H1 (cell line): ENCODE measurements around the gene MYO9B. TPM values are rescaled to one million over a fixed set of nuclear protein-coding genes. Genes with fewer than 3 reads are reported as not detected.

Experiments
- CTCF ChIA-PET: fragments of 300-600 bp; sonication (Branson Sonifier 250); formaldehyde crosslinking; loops from one replicate; lab custom pipeline; 2021; ENCODE audit not compliant: partially characterized antibody; lab: Charles Lee
- POLR2A ChIA-PET: fragments of 300-600 bp; sonication (Branson Sonifier 250); formaldehyde crosslinking; loops from one replicate; lab custom pipeline; 2021; ENCODE audit warnings: inconsistent platforms; ENCODE audit not compliant: partially characterized antibody; lab: Charles Lee
- DNase-seq, 2 experiments: peaks; one replicate each; pipeline versions ENCODE4 v3.0.0 to v3.0.0-alpha.2; 2010 to 2022; ENCODE audit warnings: low spot score in 2 of 2, low read depth in 1 of 2, mixed read lengths in 1 of 2
- FAIRE-seq: peaks from 2 replicates; lab custom pipeline; 2011; peaks lifted over from hg19 to GRCh38; lab: Jason Lieb, UNC
- H2AFZ ChIP-seq: 2 replicates; pipeline ENCODE4 v1.8.1; 2012; ENCODE audit warnings: low read length, inconsistent platforms
- H2AK5ac ChIP-seq: 2 replicates; pipeline ENCODE4 v1.6.1; 2013; ENCODE audit warnings: low read depth, low read length
- H2BK120ac ChIP-seq: replicated peaks from 2 replicates; pipeline ENCODE3; 2013; ENCODE audit warnings: low read depth, low read length, inconsistent platforms
- H2BK12ac ChIP-seq: 2 replicates; pipeline ENCODE4 v1.6.1; 2013; ENCODE audit warnings: low read depth, low read length
- H2BK15ac ChIP-seq: 2 replicates; pipeline ENCODE4 v1.6.1; 2013; ENCODE audit warnings: low read length
- H2BK20ac ChIP-seq: 2 replicates; pipeline ENCODE4 v1.6.1; 2013; ENCODE audit warnings: low read length
- H2BK5ac ChIP-seq: 2 replicates; pipeline ENCODE4 v1.6.1; 2013; ENCODE audit warnings: low read depth, low read length
- H3K14ac ChIP-seq: 2 replicates; pipeline ENCODE4 v1.6.1; 2013; ENCODE audit warnings: inconsistent platforms; ENCODE audit not compliant: insufficient read length
- H3K18ac ChIP-seq: 2 replicates; pipeline ENCODE4 v1.6.1; 2013; ENCODE audit warnings: low read length; ENCODE audit errors: extremely low read depth
- H3K23ac ChIP-seq: 2 replicates; pipeline ENCODE4 v1.6.1; 2013; ENCODE audit warnings: inconsistent platforms; ENCODE audit not compliant: insufficient read length
- H3K23me2 ChIP-seq: 2 replicates; pipeline ENCODE4 v1.6.1; 2013; ENCODE audit warnings: low read depth, low read length
- H3K27ac ChIP-seq: 2 replicates; pipeline ENCODE4 v1.6.1; 2011; ENCODE audit warnings: low read depth, low read length, inconsistent platforms
- H3K27me3 ChIP-seq, 4 experiments: replicated peaks in 1 of 4; 1 replicate in 1 of 4; 2 replicates in 3 of 4; pipeline versions ENCODE4 v1.6.1 to v1.8.1; 2011 to 2013; ENCODE audit warnings: low read length in 3 of 4, mild to moderate bottlenecking in 3 of 4, inconsistent platforms in 2 of 4, mixed read lengths in 2 of 4, moderate library complexity in 1 of 4; ENCODE audit not compliant: control insufficient read depth in 3 of 4, insufficient read depth in 3 of 4; ENCODE audit errors: extremely low read depth in 1 of 4
- H3K36me3 ChIP-seq, 4 experiments: 2 replicates each; pipeline versions ENCODE4 v1.6.1 to v1.8.1; 2011 to 2013; ENCODE audit warnings: mild to moderate bottlenecking in 4 of 4, low read length in 3 of 4, moderate library complexity in 2 of 4, control low read depth in 1 of 4, inconsistent platforms in 1 of 4; ENCODE audit not compliant: insufficient read depth in 4 of 4, control insufficient read depth in 2 of 4
- H3K4ac ChIP-seq: replicated peaks from 2 replicates; pipeline ENCODE3; 2013; ENCODE audit warnings: low read length, low read depth, mixed read lengths, inconsistent platforms; ENCODE audit not compliant: insufficient read length
- H3K4me1 ChIP-seq, 4 experiments: replicated peaks in 1 of 4; 1 replicate in 1 of 4; 2 replicates in 3 of 4; pipeline versions ENCODE4 v1.6.1 to v1.8.1; 2011 to 2013; ENCODE audit warnings: low read length in 3 of 4, inconsistent platforms in 2 of 4, mixed read lengths in 1 of 4; ENCODE audit not compliant: insufficient read depth in 4 of 4, control insufficient read depth in 3 of 4
- H3K4me2 ChIP-seq, 2 experiments: 2 replicates each; pipeline versions ENCODE4 v1.6.1 to v1.8.1; 2011 to 2013; ENCODE audit warnings: low read depth in 2 of 2, low read length in 2 of 2, control low read depth in 1 of 2, inconsistent platforms in 1 of 2, mild to moderate bottlenecking in 1 of 2; ENCODE audit not compliant: insufficient read depth in 1 of 2
- H3K4me3 ChIP-seq, 4 experiments: fragments of 200-600, 300-600 bp in 1 of 4; sonication (generic), shearing (Covaris generic), sonication (Bioruptor Twin) in 1 of 4; 2 replicates each; pipeline versions ENCODE4 v1.5.1 to v1.8.1; 2011 to 2016; ENCODE audit warnings: low read length in 4 of 4, low read depth in 3 of 4, control low read depth in 2 of 4, inconsistent platforms in 2 of 4, mild to moderate bottlenecking in 2 of 4, mixed read lengths in 1 of 4, moderate library complexity in 1 of 4; ENCODE audit not compliant: insufficient read depth in 2 of 4; ENCODE audit errors: extremely low read depth in 1 of 4
- H3K56ac ChIP-seq: replicated peaks from 2 replicates; pipeline ENCODE3; 2013; ENCODE audit warnings: low read depth, mild to moderate bottlenecking, mixed read lengths, low read length, inconsistent platforms; ENCODE audit not compliant: insufficient read length
- H3K79me1 ChIP-seq: 2 replicates; pipeline ENCODE4 v1.6.1; 2013; ENCODE audit warnings: low read depth, low read length, control low read depth
- H3K79me2 ChIP-seq, 2 experiments: 2 replicates each; pipeline versions ENCODE4 v1.6.1 to v1.8.1; 2012 to 2013; ENCODE audit warnings: low read length in 2 of 2, mild to moderate bottlenecking in 2 of 2, inconsistent platforms in 1 of 2; ENCODE audit not compliant: insufficient read depth in 2 of 2, control insufficient read depth in 1 of 2
- H3K9ac ChIP-seq, 4 experiments: replicated peaks in 1 of 4; 1 replicate in 1 of 4; 2 replicates in 3 of 4; pipeline versions ENCODE4 v1.6.1 to v1.8.1; 2011 to 2013; ENCODE audit warnings: low read depth in 3 of 4, low read length in 3 of 4, control low read depth in 2 of 4, mild to moderate bottlenecking in 2 of 4, moderate library complexity in 2 of 4, inconsistent platforms in 1 of 4; ENCODE audit errors: extremely low read depth in 1 of 4
- H3K9me3 ChIP-seq, 2 experiments: 2 replicates each; pipeline versions ENCODE4 v1.6.1 to v1.8.1; 2012 to 2013; ENCODE audit warnings: mild to moderate bottlenecking in 2 of 2, moderate library complexity in 2 of 2, control low read depth in 1 of 2, inconsistent platforms in 1 of 2, low read depth in 1 of 2, low read length in 1 of 2, mixed read lengths in 1 of 2; ENCODE audit not compliant: insufficient read depth in 2 of 2
- H4K20me1 ChIP-seq, 2 experiments: replicated peaks in 1 of 2; 2 replicates each; pipeline versions ENCODE3 to v1.8.1; 2011 to 2013; ENCODE audit warnings: inconsistent platforms in 2 of 2, low read length in 2 of 2, mild to moderate bottlenecking in 1 of 2; ENCODE audit not compliant: insufficient read depth in 2 of 2, control insufficient read depth in 1 of 2
- H4K5ac ChIP-seq: 2 replicates; pipeline ENCODE4 v1.6.1; 2013; ENCODE audit warnings: low read length, low read depth, mixed read lengths, inconsistent platforms; ENCODE audit not compliant: insufficient read length
- H4K8ac ChIP-seq: 2 replicates; pipeline ENCODE4 v1.8.0; 2013; ENCODE audit warnings: mild to moderate bottlenecking, moderate library complexity, low read length, inconsistent platforms; ENCODE audit not compliant: insufficient read depth; ENCODE audit errors: extremely low read depth
- H4K91ac ChIP-seq: replicated peaks from 2 replicates; pipeline ENCODE3; 2013; ENCODE audit warnings: low read length, mixed read lengths, inconsistent platforms; ENCODE audit not compliant: insufficient read length
- BACH1 ChIP-seq: IDR thresholded peaks from 2 replicates; pipeline ENCODE4 v1.6.1; 2012; ENCODE audit warnings: low read length, improper control_type of control experiment
- CTBP2 ChIP-seq: IDR thresholded peaks from 2 replicates; pipeline ENCODE4 v1.7.0; 2011; ENCODE audit warnings: borderline replicate concordance, mild to moderate bottlenecking, moderate library complexity, mixed read lengths, low read length; ENCODE audit not compliant: insufficient read depth, insufficient read length
- MAFK ChIP-seq: IDR thresholded peaks from 2 replicates; pipeline ENCODE4 v1.6.1; 2012; ENCODE audit warnings: low read depth, mild to moderate bottlenecking, improper control_type of control experiment, low read length
- NANOG ChIP-seq: IDR thresholded peaks from 2 replicates; pipeline ENCODE4 v1.6.1; 2011; ENCODE audit warnings: low read length, low read depth, mild to moderate bottlenecking, inconsistent platforms; ENCODE audit not compliant: insufficient read depth, poor library complexity, severe bottlenecking
- USF2 ChIP-seq: IDR thresholded peaks from 2 replicates; pipeline ENCODE4 v1.6.1; 2011; ENCODE audit warnings: low read length, improper control_type of control experiment
- WGBS, 2 experiments: shearing (Covaris generic) in 1 of 2; methylation state at CpG; one replicate each; pipeline versions ENCODE4 v1.1.6 to v1.1.7; 2013 to 2015; ENCODE audit warnings: low lambda C conversion rate in 2 of 2, mixed read lengths in 2 of 2, inconsistent platforms in 1 of 2, low coverage in 1 of 2, missing lambda C conversion rate in 1 of 2; ENCODE audit not compliant: insufficient replicate concordance in 2 of 2, insufficient coverage in 1 of 2, insufficient read length in 1 of 2; ENCODE audit errors: extremely low coverage in 1 of 2, missing lambda C conversion rate in 1 of 2; 5-methylcytosine and 5-hydroxymethylcytosine counted together
- polyA plus RNA-seq, 7 experiments: library from polyadenylated mRNA; depleted of rRNA in 3 of 7; stranded (reverse) in 5 of 7; unstranded in 2 of 7; fragments of >200 nt in 5 of 7; fragments of 200-250 nt in 2 of 7; gene quantifications; 1 replicate in 5 of 7; 2 replicates in 1 of 7; 4 replicates in 1 of 7; pipeline versions ENCODE4 v1.2.1 to v1.2.3, GENCODE V29; 2011 to 2013; ENCODE audit warnings: missing spikeins in 2 of 7, mixed read lengths in 2 of 7
- total RNA-seq: library from RNA; stranded (reverse); fragmentation: NEBNext Ultra II Directional; extraction: Animal tissue kit (Norgen Biotek cat#: 25700); gene quantifications from 2 replicates; pipeline ENCODE4 v1.2.1, GENCODE V29; 2021

Gene MYO9B
- total and polyA plus RNA-seq, 2 of the 8 experiments (the other 6 are each of a cell fraction or from before 2014, with no cell fraction given), result 27.6 to 77.1 TPM

- H3K4ac ChIP-seq, result no peak overlapping the region
- peaks cover 0 to 18% (median 3%) of the 10 kb centered on the region in 4 experiments; a peak in 5 of 8 replicates for H3K36me3 ChIP-seq
- TF ChIP-seq CTBP2 (no peak), NANOG (no peak), USF2 (no peak), BACH1 (peak; percentile 84), MAFK (peak; percentile 76)
- ChIA-PET CTCF (no interaction called here), POLR2A (interaction anchor here (0.6 to 2.4 kb wide), 9 partner anchors 18 to 219 kb away, joined by 3 to 13 read pairs (median 4); partner anchors contain the start of genes OCEL1 and USE1)
- 0 out of 2 replicates have a peak overlapping the region, but pooled peaks have one; percentile 14 for H2BK15ac ChIP-seq
- H3K79me1 ChIP-seq, result peaks cover 24% of the 10 kb centered on the region
- FAIRE-seq, result no peak
- H2AK5ac ChIP-seq, result no peak overlapping the region
- H4K8ac ChIP-seq, result no peak overlapping the region
- peaks cover 17% of the 10 kb centered on the region for H3K23me2 ChIP-seq
- H3K9ac ChIP-seq, result peak overlapping the region in 3 of 4 experiments; percentile 25 to 96 (median 93); a peak in 3 of 7 replicates
- no peaks in the 10 kb centered on the region for H3K9me3 ChIP-seq
- H2AFZ ChIP-seq, result no peak overlapping the region
- no peak for DNase-seq
- no peak overlapping the region for H2BK5ac ChIP-seq
- H3K4me1 ChIP-seq, result peaks cover under 1 to 13% (median 9%) of the 10 kb centered on the region in 4 experiments
- no peaks in the 10 kb centered on the region for H3K27me3 ChIP-seq
- H2BK20ac ChIP-seq, result no peak overlapping the region
- no peak overlapping the region for H4K5ac ChIP-seq
- no peak overlapping the region for H2BK120ac ChIP-seq
- no peak overlapping the region for H3K56ac ChIP-seq
- H3K14ac ChIP-seq, result no peak overlapping the region
- H2BK12ac ChIP-seq, result no peak overlapping the region
- peak overlapping the region; percentile 78 to 91 for H3K4me2 ChIP-seq
- H3K18ac ChIP-seq, result no peak overlapping the region
- no peak overlapping the region for H3K27ac ChIP-seq
- H4K91ac ChIP-seq, result no peak overlapping the region
- H3K79me2 ChIP-seq, result peaks cover 4 to 51% of the 10 kb centered on the region in 2 experiments; a peak in 3 of 4 replicates
- H3K4me3 ChIP-seq, result peak overlapping the region; percentile 71 to 96 (median 75)
- H3K23ac ChIP-seq, result no peak overlapping the region
- whole genome bisulfite sequencing, 2 experiments, result 46% methylated on average over 18 of the region's 18 CpGs; no CpG with 5 or more reads in 1 of the 2 experiments
- peaks cover 24 to 33% of the 10 kb centered on the region in 2 experiments for H4K20me1 ChIP-seq
These were observed 1.5 kb upstream of the MYO9B start for GRCh38 chr19:17073869-17074633.
